Muscle layer of colon (tissue), 2 donors: ENCODE data around the gene DXO.

ENCODE experiments used
- H3K27ac ChIP-seq: one replicate; pipeline ENCODE4 v1.7.0; 2013; ENCODE audit warnings: low read depth, mild to moderate bottlenecking, low read length, moderate library complexity
- H3K27me3 ChIP-seq, 2 donors: one replicate each; pipeline ENCODE4 v1.7.0; 2013; ENCODE audit warnings: low read length in 2 of 2, mild to moderate bottlenecking in 2 of 2; ENCODE audit not compliant: insufficient read depth in 2 of 2, control insufficient read depth in 1 of 2
- H3K36me3 ChIP-seq: one replicate; pipeline ENCODE4 v1.7.0; 2013; ENCODE audit warnings: mild to moderate bottlenecking, low read length; ENCODE audit not compliant: insufficient read depth
- H3K4me1 ChIP-seq: one replicate; pipeline ENCODE4 v1.7.0; 2013; ENCODE audit warnings: mild to moderate bottlenecking, low read length; ENCODE audit not compliant: insufficient read depth
- H3K4me3 ChIP-seq, 2 donors: one replicate each; pipeline ENCODE4 v1.7.0; 2013; ENCODE audit warnings: low read length in 2 of 2, low read depth in 1 of 2, mild to moderate bottlenecking in 1 of 2, moderate library complexity in 1 of 2
- H3K9ac ChIP-seq: one replicate; pipeline ENCODE4 v1.7.0; 2013; ENCODE audit warnings: low read length
- H3K9me3 ChIP-seq: one replicate; pipeline ENCODE4 v1.7.0; 2013; ENCODE audit warnings: mild to moderate bottlenecking, low read length
- donor health status: abdominal sarcoma.
- donor health status: Adenocarcinoma of cecum.

The DXO gene

GRCh38 chr6:31966997-31967925 is 4.7 kb downstream of the DXO start:
- Histone ChIP-seq H3K27me3 (no peaks in the 10 kb centered on the region), H3K4me3 (no peak overlapping the region), H3K9ac (no peak overlapping the region), H3K36me3 (peaks cover 81% of the 10 kb centered on the region), H3K27ac (no peak overlapping the region), H3K4me1 (peaks cover 11% of the 10 kb centered on the region), H3K9me3 (no peaks in the 10 kb centered on the region)

- Histone ChIP-seq H3K4me3 (no peak overlapping the region), H3K4me1 (peaks cover 8% of the 10 kb centered on the region), H3K9me3 (no peaks in the 10 kb centered on the region), H3K9ac (no peak overlapping the region), H3K36me3 (peaks cover 88% of the 10 kb centered on the region), H3K27ac (no peak overlapping the region), H3K27me3 (no peaks in the 10 kb centered on the region)
Measured at GRCh38 chr6:31966506-31966905, 5.4 kb downstream of the DXO start.

GRCh38 chr6:31965700-31966099 is 6.2 kb downstream of the DXO start:
- peaks cover 96% of the 10 kb centered on the region for H3K36me3 ChIP-seq
- no peaks in the 10 kb centered on the region for H3K27me3 ChIP-seq
- peaks cover under 1% of the 10 kb centered on the region for H3K4me1 ChIP-seq
- no peaks in the 10 kb centered on the region for H3K9me3 ChIP-seq
- no peak overlapping the region for H3K9ac ChIP-seq
- no peak overlapping the region for H3K4me3 ChIP-seq
- H3K27ac ChIP-seq: no peak overlapping the region

- Histone ChIP-seq H3K9me3 (no peaks in the 10 kb centered on the region), H3K27me3 (no peaks in the 10 kb centered on the region), H3K4me3 (no peak overlapping the region), H3K4me1 (peaks cover 8% of the 10 kb centered on the region), H3K27ac (no peak overlapping the region), H3K9ac (no peak overlapping the region), H3K36me3 (peaks cover 86% of the 10 kb centered on the region)
Measured at GRCh38 chr6:31963921-31964320, 8.0 kb downstream of the DXO start.

GRCh38 chr6:31961616-31962015 is 10.3 kb downstream of the DXO start:
- Histone ChIP-seq H3K36me3 (peaks cover 73% of the 10 kb centered on the region), H3K9me3 (no peaks in the 10 kb centered on the region), H3K9ac (no peak overlapping the region), H3K27me3 (no peaks in the 10 kb centered on the region), H3K27ac (no peak overlapping the region), H3K4me3 (no peak overlapping the region), H3K4me1 (peaks cover 22% of the 10 kb centered on the region)

- peak within 1 kb of the TSS; percentile 81 to 99 for H3K4me3 ChIP-seq
- no peaks in the 10 kb centered on the region for H3K9me3 ChIP-seq
- H3K36me3 ChIP-seq: peaks cover 68% of the 10 kb centered on the region
- peak within 1 kb of the TSS; percentile 98 for H3K9ac ChIP-seq
- H3K27ac ChIP-seq: peak within 1 kb of the TSS; percentile 70
- peaks cover 22% of the 10 kb centered on the region for H3K4me1 ChIP-seq
- no peaks in the 10 kb centered on the region for H3K27me3 ChIP-seq
Measured at GRCh38 chr6:31958741-31959739, 12.9 kb downstream of the DXO start, which contains the start of the genes NELFE and SKIC2. Gene NELFE, minus strand, starts transcription at chr6:31958971. Its CDS starts 525 bp downstream, at chr6:31958446. Gene SKIC2, plus strand, starts transcription at chr6:31959175. Its CDS starts 18 bp downstream, at chr6:31959193.

- H3K27me3 ChIP-seq: no peaks in the 10 kb centered on the region
- peak overlapping the region; percentile 70 for H3K27ac ChIP-seq
- H3K36me3 ChIP-seq: peaks cover 68% of the 10 kb centered on the region
- peak overlapping the region; percentile 98 for H3K9ac ChIP-seq
- H3K9me3 ChIP-seq: no peaks in the 10 kb centered on the region
- peaks cover 22% of the 10 kb centered on the region for H3K4me1 ChIP-seq
- H3K4me3 ChIP-seq: peak overlapping the region; percentile 81 to 99
Measured at GRCh38 chr6:31958412-31958740, 13.6 kb downstream of the DXO start.

- Histone ChIP-seq H3K9me3 (no peaks in the 10 kb centered on the region), H3K9ac (no peak overlapping the region), H3K4me1 (peaks cover 22% of the 10 kb centered on the region), H3K4me3 (no peak overlapping the region), H3K27ac (no peak overlapping the region), H3K36me3 (peaks cover 67% of the 10 kb centered on the region), H3K27me3 (no peaks in the 10 kb centered on the region)
Measured at GRCh38 chr6:31956796-31957195, 15.1 kb downstream of the DXO start.

GRCh38 chr6:31954511-31954910 is 17.4 kb downstream of the DXO start:
- Histone ChIP-seq H3K4me1 (peaks cover 17% of the 10 kb centered on the region), H3K4me3 (no peak overlapping the region), H3K27me3 (no peaks in the 10 kb centered on the region), H3K9me3 (no peaks in the 10 kb centered on the region), H3K9ac (no peak overlapping the region), H3K27ac (no peak overlapping the region), H3K36me3 (peaks cover 57% of the 10 kb centered on the region)

- H3K36me3 ChIP-seq: peaks cover 57% of the 10 kb centered on the region
- no peaks in the 10 kb centered on the region for H3K9me3 ChIP-seq
- no peaks in the 10 kb centered on the region for H3K27me3 ChIP-seq
- no peak overlapping the region for H3K9ac ChIP-seq
- no peak overlapping the region for H3K4me3 ChIP-seq
- H3K4me1 ChIP-seq: peaks cover 9% of the 10 kb centered on the region
- H3K27ac ChIP-seq: no peak overlapping the region
Measured at GRCh38 chr6:31952890-31953289, 19.0 kb downstream of the DXO start.

GRCh38 chr6:31952140-31952805 is 19.7 kb downstream of the DXO start:
- Histone ChIP-seq H3K9ac (no peak overlapping the region), H3K27me3 (no peaks in the 10 kb centered on the region), H3K27ac (peak overlapping the region; percentile 4), H3K4me1 (peaks cover 2% of the 10 kb centered on the region), H3K9me3 (no peaks in the 10 kb centered on the region), H3K36me3 (peaks cover 56% of the 10 kb centered on the region), H3K4me3 (no peak overlapping the region)
